ENCODE results near the gene RPS24. TPM values are rescaled to one million over a fixed set of nuclear protein-coding genes. Genes with fewer than 3 reads are reported as not detected.
A peak's percentile ranks its signal among the peaks of the same experiment; 100 is the strongest.

Gene RPS24
- total and polyA plus RNA-seq, 2 of the 13 experiments (the other 11 are each of a cell fraction or from before 2014, with no cell fraction given) = 2,690 to 3,319 TPM

GRCh38 chr10:78029269-78030226 is 4.1 kb upstream of the RPS24 start, which contains the start of gene POLR3A (continued):
- TF ChIP-seq ZNF138 (CRISPR knock-in tag; IDR thresholded peaks at IDR 0.05; ENCODE audit: low read depth) (no peak; the same call in 1 of the 2 replicates), RELA (CRISPR knock-in tag; IDR thresholded peaks at IDR 0.05) (0 out of 2 replicates have a peak, but pooled peaks have one; percentile 39), SP1 (IDR thresholded peaks at IDR 0.05) (no peak), SP1 (CRISPR knock-in tag; IDR thresholded peaks at IDR 0.05) (0 out of 2 replicates have a peak, but pooled peaks have one; percentile 19), MIXL1 (CRISPR knock-in tag; IDR thresholded peaks at IDR 0.05) (0 out of 2 replicates have a peak, but pooled peaks have one; percentile 7), ZNF30 (CRISPR knock-in tag; IDR thresholded peaks at IDR 0.05) (0 out of 2 replicates have a peak, but pooled peaks have one; percentile 52), ZNF281 (CRISPR knock-in tag; IDR thresholded peaks at IDR 0.05; ENCODE audit: borderline replicate concordance) (no peak), ZNF776 (CRISPR knock-in tag; IDR thresholded peaks at IDR 0.05) (no peak), FOSL2 (CRISPR knock-in tag; IDR thresholded peaks at IDR 0.05) (no peak; the same call in none of the 2 replicates), HOXA5 (CRISPR knock-in tag; IDR thresholded peaks at IDR 0.05) (peak; percentile 75), ZNF841 (CRISPR knock-in tag; IDR thresholded peaks at IDR 0.05; ENCODE audit: borderline replicate concordance) (no peak), ARNTL (CRISPR knock-in tag; IDR thresholded peaks at IDR 0.05) (0 out of 2 replicates have a peak, but pooled peaks have one; percentile 52), NRL (CRISPR knock-in tag; IDR thresholded peaks at IDR 0.05; ENCODE audit: borderline replicate concordance) (peak; percentile 32; the same call in 1 of the 2 replicates), FOXJ3 (CRISPR knock-in tag; IDR thresholded peaks at IDR 0.05; ENCODE audit: borderline replicate concordance) (no peak), ZNF772 (CRISPR knock-in tag; IDR thresholded peaks at IDR 0.05) (peak; percentile 73; the same call in 1 of the 2 replicates), CAMTA2 (CRISPR knock-in tag; IDR thresholded peaks at IDR 0.05; ENCODE audit: borderline replicate concordance) (peak; percentile 86; the same call in 1 of the 2 replicates), PREB (CRISPR knock-in tag; IDR thresholded peaks at IDR 0.05) (no peak), CREM (IDR thresholded peaks at IDR 0.05) (peak; percentile 76), CREM (CRISPR knock-in tag; IDR thresholded peaks at IDR 0.05) (no peak), KDM5A (IDR thresholded peaks at IDR 0.05; ENCODE audit: borderline replicate concordance, low read length) (peak; percentile 94), NR0B2 (CRISPR knock-in tag; IDR thresholded peaks at IDR 0.05) (no peak), ZNF501 (CRISPR knock-in tag; IDR thresholded peaks at IDR 0.05) (peak; percentile 87)

All from HepG2 (cell line).